ENCODE results near the gene ZNF25.
A peak's percentile ranks its signal among the peaks of the same experiment; 100 is the strongest.
"Not testable (repeated sequence)": the region's sequence is repeated elsewhere in the genome, so short reads cannot be mapped to it uniquely, and the experiment has no call there.

Gene ZNF25

GRCh38 chr10:37976091-37976879, at the start of gene ZNF25:
ZNF25 (minus strand) TSS chr10:37976647; CDS start chr10:37971722, 4,925 bp downstream.
- peak; percentile 99 for DNase-seq

DNA sequence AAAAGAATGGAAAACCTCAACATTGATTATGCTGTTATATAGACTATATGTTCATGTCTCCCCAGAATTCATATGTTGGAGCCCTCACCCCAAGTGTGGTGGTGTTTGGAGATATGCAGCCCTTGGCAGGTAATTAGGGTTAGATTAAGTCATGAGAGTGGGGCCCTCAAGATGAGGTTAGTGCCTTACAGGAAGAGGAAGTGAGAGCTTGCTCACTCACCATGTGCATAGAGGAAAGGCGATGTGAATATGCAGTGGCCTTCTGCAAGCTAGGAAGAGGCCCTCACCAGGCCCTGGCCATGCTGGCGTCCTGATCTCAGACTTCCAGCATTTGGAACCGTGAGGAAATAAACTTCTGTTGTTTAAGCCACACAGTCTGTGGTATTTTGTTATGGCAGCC, 48.8 kb upstream of the ZNF25 start:
- peak; percentile 24 for DNase-seq

- DNase-seq, result not testable (repeated sequence)
These were observed 42.7 kb upstream of the ZNF25 start for GRCh38 chr10:38019124-38019523.

- DNase-seq, result no peak
These were observed 39.9 kb upstream of the ZNF25 start for GRCh38 chr10:38016354-38016753.

- DNase-seq, result peak; percentile 95
These were observed 33.9 kb upstream of the ZNF25 start, which contains the start of gene ZNF33A for GRCh38 chr10:38010119-38010903. ZNF33A (plus strand) TSS chr10:38010675; CDS start chr10:38012342, 1,667 bp downstream.

DNA sequence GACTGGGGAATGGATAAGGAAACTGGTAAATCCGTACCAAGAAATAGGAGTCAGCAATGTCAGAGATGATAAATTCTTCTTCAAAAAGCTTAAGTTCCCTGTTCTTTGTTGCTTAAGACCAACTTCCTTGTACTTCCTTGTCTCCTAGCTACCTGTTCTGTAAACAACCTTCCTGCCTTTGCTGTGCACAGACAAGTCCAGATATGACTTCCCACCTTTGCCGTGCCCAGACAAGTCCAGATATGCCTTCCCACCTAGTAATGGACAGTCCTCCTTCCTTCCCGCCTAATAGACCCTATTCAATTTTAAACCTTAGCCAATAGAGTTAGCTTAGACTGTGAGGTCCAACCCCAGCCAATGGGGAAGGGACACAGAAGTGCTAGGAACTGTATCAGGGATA, 31.5 kb upstream of the ZNF25 start:
- DNase-seq, result peak; percentile 10

GRCh38 chr10:38007551-38007950, 31.1 kb upstream of the ZNF25 start:
- peak; percentile 26 for DNase-seq

DNA sequence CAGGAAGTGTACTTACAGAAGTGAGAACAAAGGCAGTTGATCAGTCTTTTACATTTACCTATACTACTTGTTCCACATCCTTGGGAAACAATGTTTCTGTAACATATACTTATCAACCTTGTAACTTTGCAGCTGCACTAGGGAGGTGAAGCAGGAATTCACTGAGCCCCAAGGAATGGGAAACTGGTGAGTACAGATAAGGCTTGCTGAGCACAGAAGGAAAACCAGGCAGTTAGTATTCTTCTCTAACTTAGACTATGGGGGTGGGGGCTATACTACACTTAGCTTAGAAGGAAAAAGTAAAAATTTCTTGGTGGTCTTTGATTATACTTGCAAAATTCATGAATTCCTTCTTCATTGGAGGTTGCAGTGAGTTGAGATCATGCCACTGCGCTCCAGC, 27.1 kb upstream of the ZNF25 start:
- DNase-seq, result no peak

- DNase-seq, result no peak
These were observed 26.6 kb upstream of the ZNF25 start for GRCh38 chr10:38003026-38003425.

GRCh38 chr10:38000474-38000873, 24.0 kb upstream of the ZNF25 start:
- not testable (repeated sequence) for DNase-seq

GRCh38 chr10:37998920-37999319, 22.5 kb upstream of the ZNF25 start:
- DNase-seq, result not testable (repeated sequence)

- DNase-seq, result no peak
These were observed 15.6 kb upstream of the ZNF25 start for GRCh38 chr10:37992083-37992482.

DNA sequence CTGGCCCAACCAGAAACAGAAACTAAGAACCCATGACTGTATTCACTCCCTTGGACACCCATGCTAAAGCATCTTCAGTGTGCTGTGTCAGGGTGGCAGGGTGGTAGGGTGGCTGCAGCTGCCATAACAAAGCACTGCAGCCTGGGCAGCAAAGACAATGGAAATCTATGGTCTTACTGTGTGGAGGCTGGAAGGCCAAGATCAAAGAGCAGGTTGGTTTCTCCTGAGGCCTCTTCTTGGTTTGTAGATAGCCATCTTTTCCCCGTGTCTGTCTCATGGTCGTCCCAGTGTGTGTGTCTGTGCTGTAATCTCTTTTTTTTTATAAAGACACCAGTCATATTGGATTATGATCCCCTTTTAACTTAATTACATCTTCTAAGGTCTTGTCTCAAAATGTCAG, 15.2 kb upstream of the ZNF25 start:
- DNase-seq, result no peak

GRCh38 chr10:37976880-37977203, 395 bp upstream of the ZNF25 start:
- no peak for DNase-seq

DNA sequence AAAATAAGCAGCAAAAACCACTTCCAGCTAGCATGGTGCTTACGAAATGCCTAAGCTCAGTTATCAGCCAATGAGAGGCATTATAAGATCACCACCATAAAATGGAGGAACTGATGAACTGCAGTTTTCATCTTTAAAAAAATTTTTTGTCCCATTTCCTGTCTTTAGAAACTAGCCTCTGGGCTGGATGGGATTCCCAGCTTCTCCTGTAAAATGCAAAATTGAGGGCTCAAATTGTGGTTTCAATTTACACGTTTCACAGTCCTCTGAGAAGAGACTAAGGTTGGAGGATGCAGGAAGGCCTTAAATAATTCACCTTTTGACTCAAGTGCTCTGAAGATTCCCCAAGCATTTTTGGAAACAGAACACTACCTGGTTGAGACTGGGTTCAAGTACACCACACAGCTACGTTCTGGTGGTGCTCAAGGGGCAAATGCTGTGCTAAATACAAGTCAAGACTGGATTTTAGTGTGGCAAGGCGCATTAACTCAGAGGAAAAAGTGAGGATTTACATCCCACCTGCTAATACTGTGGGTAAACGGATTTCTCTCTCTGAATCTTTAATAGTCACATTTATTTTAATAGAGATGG, 951 bp downstream of the ZNF25 start:
- peak; percentile 37 for DNase-seq

- no peak for DNase-seq
These were observed 4.1 kb downstream of the ZNF25 start for GRCh38 chr10:37972396-37972795.

- DNase-seq, result no peak
These were observed 11.4 kb downstream of the ZNF25 start for GRCh38 chr10:37965006-37965405.

DNA sequence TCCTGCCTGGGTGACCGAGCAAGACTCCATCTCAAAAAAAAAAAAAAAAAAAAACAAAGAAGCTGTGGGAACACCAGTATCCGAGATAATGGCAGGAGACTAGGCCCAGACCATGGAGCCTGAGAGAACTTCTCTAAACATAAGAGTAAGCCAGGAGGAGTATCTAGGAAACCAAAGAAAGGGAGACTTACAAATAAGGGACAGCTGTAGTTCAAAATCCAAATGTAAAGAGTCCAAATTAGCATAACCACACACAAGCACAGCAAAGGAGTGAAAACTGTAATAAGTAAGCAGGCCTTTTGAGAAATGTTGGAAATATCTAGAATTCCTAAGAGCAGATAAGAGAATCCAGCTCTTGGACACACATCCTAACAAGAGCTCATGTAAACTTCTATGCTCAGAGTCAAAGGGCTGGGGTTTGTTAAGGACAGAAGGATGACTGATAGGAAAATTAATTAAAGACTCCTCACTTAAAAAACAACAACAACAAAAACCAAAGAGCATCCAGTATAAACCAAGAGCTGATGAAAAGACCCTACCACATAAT, 15.8 kb downstream of the ZNF25 start:
- DNase-seq, result no peak

- no peak for DNase-seq
These were observed 18.6 kb downstream of the ZNF25 start for GRCh38 chr10:37957841-37958240.

- DNase-seq, result no peak
These were observed 23.5 kb downstream of the ZNF25 start for GRCh38 chr10:37952926-37953325.

- DNase-seq, result no peak
These were observed 24.2 kb downstream of the ZNF25 start for GRCh38 chr10:37952043-37952755.

GRCh38 chr10:37948210-37948609, 28.2 kb downstream of the ZNF25 start:
- no peak for DNase-seq

- DNase-seq, result no peak
These were observed 28.9 kb downstream of the ZNF25 start for GRCh38 chr10:37947526-37947925.
